Thyroid gland (tissue), 4 donors: ENCODE measurements around the gene EIF5A2.

Experiments used
- POLR2A ChIP-seq, 2 donors: fragments of 450-650 bp; IDR thresholded peaks; one replicate each; pipeline ENCODE4 v1.6.1; 2017; ENCODE audit warnings: antibody characterized with exemption in 2 of 2, mild to moderate bottlenecking in 2 of 2, moderate library complexity in 1 of 2
- TF ChIP-seq, protein P1 (sequence below), 6 experiments: fragments of 200-600 bp in 3 of 6; fragments of 450-650 bp in 3 of 6; sonication (generic) in 3 of 6; IDR thresholded peaks; one replicate each; pipeline ENCODE4 v1.5.1; 2016 to 2019; ENCODE audit warnings: antibody characterized with exemption in 6 of 6, mild to moderate bottlenecking in 2 of 6, inconsistent platforms in 1 of 6, moderate library complexity in 1 of 6

DNA sequence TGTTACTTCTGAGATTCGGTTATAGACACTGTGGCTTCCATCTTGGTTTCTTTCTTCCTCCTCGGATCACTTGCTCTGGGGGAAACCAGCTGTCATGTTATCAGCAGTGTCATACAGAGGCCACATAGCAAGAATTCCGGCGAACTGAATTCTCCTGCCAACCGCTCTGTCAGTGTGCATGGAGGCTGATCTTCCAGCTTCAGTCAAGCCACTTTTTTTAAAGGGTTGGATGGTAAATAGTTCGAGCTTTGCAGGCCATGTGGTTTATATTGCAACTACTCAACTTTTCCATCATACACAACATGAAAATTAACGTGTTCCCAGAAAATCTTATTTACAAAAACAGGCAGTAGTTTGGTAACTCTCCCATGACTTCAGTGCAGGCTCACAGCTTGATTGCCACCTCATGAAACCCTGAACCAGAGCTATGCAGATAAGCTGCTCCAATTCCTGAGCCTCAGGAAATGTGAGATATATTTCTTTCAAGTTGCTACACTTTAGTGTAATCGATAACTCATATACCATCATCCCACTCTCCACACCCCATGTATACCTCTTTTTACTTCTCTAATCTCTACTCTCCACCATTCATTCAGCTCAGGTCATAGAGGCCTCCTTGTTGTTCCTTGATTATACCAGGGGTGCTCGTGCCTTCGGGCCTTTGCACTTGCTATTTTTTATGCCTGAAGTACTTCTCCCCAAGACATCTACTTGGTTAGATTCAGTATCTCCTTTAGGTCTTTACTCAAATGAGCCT, 45.6 kb downstream of the EIF5A2 start:
- no peak for TF ChIP-seq POLR2A (IDR thresholded peaks at IDR 0.05)
- TF ChIP-seq, protein P1, sequence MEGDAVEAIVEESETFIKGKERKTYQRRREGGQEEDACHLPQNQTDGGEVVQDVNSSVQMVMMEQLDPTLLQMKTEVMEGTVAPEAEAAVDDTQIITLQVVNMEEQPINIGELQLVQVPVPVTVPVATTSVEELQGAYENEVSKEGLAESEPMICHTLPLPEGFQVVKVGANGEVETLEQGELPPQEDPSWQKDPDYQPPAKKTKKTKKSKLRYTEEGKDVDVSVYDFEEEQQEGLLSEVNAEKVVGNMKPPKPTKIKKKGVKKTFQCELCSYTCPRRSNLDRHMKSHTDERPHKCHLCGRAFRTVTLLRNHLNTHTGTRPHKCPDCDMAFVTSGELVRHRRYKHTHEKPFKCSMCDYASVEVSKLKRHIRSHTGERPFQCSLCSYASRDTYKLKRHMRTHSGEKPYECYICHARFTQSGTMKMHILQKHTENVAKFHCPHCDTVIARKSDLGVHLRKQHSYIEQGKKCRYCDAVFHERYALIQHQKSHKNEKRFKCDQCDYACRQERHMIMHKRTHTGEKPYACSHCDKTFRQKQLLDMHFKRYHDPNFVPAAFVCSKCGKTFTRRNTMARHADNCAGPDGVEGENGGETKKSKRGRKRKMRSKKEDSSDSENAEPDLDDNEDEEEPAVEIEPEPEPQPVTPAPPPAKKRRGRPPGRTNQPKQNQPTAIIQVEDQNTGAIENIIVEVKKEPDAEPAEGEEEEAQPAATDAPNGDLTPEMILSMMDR (IDR thresholded peaks at IDR 0.05) = no peak
